NCI-H446 (cell line): ENCODE results near the gene SLC25A28.
A peak's percentile ranks its signal among the peaks of the same experiment; 100 is the strongest.
"Not testable (repeated sequence)": the region's sequence is repeated elsewhere in the genome, so short reads cannot be mapped to it uniquely, and the experiment has no call there.

Source experiments
- DNase-seq, 2 experiments: peaks; one replicate each; lab custom pipeline; 2025; lab: John Stamatoyannopoulos, UW

The SLC25A28 gene

DNA sequence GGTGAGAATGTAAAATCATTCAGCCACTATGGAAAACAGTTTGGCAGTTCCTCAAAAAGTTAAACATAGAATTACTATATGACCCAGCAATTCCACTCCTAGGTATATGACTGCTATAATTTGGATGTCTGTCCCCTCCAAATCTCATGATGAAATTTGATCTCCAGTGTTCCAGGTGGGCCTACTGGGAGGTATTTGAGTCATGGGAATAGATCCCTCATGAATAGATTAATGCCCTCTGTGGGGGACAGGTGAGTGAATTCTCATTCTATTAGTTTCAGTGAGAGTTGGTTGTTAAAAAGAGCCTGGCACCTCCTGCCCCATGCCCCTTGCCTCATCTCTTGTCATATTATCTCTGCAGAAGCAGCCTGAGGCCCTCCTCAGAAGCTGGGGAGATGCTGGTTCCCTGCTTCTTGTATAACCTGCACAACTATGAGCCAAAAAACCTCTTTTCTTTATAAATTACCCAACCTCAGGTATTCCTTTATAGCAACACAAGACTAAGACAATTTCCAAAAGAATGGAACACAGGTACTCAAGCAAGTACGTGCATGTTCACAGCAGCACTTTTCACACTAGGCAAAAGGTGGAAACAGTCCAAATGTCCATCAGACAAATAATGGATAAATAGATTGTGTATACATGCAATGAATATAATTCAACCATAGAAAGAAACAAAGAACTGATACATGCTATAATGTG is 8.8 kb upstream of the SLC25A28 start:
- no peak for DNase-seq

DNA sequence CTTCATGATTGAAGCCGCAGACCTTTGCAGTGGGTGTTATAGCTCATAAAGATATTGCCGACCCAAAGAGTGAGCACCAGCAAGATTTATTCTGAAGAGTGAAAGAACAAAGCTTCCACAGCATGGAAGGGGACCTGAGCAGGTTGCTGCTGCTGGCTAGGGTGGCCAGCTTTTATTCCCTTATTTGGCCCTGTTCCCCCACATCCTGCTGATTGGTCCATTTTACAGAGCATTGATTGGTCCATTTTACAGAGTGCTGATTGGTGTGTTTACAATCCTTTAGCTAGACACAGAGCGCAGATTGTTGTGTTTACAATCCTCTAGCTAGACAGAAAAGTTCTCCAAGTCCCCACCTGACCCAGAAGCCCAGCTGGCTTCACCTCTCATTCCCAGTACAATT is 4.9 kb upstream of the SLC25A28 start:
- not testable (repeated sequence) for DNase-seq

DNA sequence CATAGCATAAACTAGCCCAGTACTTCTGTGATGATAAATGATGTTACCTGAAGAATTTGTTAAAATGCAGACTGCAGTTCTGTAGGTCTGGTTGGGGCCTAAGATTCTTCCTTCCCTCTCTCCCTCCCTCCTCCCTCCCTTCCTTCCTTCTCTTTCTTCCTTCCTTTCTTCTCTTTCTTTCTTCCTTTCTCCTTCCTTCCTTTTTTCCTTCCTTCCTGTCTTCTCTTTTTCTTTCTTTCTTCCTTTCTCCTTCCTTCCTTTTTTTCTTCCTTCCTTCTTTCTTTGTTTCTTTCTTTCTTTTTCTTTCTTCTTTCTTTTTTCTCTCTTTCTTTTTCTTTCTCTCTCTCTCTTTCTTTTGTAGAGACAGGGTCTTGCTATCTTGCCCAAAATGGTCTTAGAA is 3.7 kb upstream of the SLC25A28 start:
- no peak for DNase-seq

DNA sequence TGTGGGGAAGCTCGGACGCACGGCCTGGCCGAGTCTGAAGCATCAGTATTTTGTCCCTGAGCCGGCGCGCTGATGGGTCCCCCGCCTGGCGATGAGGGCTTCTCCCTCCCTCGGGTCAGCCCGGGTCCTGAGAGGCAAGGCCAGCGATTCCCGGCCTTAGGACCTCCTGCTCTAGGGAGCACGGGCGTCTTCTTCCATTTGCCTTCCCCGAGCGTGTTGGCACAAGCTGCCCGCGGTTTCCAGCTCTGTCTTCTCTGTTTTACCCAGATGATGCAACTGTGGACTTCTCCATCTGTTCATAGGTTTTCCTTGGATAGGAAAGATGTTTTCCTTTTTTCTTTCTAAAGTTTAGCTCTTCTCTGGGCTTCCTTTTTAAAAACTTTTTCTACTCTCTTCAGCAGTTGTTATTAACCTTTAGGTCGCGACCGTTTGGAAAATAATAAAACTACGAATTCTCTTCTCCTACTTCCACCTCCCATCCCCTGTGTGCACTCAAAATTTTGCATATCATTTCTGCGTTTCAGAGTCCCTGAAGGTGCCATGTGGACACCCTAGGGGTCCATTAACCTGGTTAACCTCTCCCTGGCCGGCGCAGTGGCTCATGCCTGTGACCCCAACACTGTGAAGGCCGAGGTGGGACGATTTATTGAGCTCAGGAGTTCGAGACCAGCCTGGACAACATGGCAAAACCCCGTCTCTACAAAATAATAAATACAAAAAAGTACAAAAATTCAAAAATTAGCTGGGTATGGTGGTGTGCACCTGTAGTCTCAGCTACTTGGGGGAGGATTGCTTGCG is 1.4 kb upstream of the SLC25A28 start:
- DNase-seq: no peak

DNA sequence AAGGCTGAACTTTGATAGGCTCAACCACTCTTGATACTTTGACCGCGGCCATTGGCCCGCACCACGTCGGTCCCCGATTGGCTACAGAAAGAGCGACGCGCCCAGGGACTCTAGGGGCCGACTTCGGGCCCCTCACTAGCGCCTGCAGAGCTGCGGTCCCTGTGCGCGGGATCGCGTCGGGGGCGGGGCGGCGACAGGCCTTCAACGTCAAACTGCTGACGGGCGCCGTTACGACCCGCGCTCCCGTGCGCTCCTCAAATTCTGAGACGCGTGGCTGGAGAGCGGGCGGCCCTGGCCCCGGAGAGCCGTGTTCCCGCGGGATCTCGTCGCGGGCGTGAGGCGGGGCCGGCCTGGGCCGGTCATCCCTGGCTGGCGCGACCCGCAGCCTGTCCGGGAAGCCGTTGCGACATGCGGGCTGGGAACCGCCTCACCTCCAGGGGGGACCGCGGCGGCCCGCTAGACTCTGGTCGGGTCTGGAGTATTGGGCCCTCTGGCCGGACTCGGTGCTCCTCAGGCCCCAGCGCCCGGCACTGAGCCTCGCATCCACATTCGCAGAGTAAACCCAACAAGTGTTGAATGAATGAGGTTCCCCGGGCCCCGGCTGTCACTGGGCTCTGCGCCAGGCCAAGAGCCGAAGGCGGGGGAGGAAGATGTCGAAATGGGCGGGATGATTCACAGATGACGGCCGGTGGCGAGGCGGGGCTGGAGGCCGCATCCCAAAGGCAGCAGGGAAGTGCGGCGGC is 643 bp upstream of the SLC25A28 start:
- DNase-seq: peak; percentile 75 to 99

DNA sequence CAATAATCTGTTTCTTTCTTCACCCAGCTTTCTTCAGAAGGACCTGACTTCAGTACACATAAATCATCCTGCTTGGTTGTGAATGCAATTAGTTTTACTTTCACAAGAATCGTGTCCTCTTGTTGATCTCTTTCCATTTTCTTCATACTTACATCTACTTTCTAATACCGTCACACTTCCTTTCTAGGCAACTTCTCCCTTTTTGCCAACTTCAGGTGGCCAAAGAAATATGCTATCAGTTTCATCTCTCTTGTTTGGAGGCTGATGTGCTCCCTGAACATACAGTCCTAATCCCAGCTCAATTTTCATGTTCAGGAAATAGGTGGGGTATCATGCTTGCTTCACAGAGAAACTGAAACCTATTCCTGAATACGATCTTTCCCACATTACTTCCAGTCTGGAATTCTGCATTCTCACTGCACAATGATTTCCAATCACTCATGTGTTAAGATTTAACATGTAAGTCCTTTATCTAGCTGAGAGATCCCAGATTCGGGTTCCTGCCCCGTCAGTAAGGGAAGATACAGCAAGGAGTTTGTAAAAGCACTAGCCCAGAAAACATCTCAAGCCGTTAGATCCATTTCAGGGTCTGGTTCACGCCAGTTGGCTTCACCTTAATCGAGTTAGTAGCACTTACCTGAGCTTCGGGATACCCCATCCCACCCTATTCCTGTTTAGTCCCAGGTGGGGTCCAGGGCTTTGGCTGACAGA is 994 bp downstream of the SLC25A28 start:
- no peak for DNase-seq

DNA sequence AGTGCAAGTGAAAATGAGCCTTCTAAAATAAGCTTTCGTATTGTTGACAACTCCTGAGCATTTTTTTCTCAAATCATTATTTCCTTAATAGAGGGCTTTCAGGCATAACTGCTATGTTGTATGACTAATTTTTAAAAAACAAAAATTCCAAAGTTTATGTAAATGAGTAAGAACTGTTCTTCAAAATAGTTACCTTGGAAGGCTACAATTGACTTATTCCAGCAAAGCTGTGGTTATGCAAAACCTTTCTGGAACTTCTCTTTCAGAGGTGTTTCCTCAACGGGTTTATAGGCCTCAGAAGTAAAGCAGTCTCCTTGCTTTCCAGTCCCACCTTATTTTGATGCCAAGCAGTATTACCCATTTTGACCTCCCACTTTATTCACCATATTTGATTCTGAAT is 2.5 kb downstream of the SLC25A28 start:
- no peak for DNase-seq

DNA sequence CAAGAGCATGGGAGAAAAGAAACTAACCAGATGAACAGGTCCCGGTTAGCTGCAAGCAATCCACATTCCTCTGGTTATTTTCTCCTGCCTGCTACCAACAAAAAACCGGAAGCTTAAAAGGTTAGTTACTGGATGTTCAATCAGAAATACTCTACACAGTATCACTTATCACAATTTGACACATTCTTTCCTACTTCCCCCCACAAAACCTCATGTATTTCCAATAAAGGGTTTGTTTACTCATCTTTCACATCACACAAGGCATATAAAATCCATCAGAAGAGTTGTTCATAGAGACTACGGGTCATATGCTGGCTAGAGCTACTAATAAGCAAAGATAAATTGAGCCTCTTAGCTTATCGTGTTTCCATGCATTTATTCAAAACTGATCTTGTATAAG is 4.8 kb downstream of the SLC25A28 start:
- no peak for DNase-seq

DNA sequence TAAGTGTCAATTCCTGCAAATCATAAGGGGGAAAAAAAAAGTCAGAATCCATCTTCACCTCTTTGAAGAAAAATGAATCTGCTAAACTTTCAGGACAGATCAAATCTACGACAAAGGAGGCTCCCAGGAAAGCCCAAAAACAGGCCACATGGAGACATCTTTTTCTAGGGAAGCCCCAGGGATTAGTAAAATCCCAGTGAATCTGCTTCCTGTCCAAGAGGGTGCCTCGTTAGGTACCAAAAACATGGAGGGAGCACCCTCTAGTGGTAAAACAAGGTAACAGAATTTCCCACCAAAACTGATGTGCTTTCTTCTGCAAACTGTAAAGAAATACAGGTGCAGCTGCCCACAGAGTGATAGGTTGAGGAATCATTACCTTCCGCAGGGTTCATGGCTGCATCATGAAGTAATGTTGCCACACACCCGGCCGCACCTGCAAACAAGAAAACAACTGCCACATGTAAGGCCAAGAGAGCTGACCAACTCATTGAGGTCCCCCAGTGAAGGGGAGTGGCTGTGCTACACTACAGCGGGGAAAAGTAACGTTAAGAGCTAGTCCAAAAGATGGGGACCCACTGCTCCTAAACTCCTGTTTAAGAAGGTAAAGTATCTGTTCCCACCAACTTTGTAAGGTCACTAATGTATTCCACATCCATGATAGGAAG is 7.9 kb downstream of the SLC25A28 start:
- peak; percentile 0 to 54 for DNase-seq

DNA sequence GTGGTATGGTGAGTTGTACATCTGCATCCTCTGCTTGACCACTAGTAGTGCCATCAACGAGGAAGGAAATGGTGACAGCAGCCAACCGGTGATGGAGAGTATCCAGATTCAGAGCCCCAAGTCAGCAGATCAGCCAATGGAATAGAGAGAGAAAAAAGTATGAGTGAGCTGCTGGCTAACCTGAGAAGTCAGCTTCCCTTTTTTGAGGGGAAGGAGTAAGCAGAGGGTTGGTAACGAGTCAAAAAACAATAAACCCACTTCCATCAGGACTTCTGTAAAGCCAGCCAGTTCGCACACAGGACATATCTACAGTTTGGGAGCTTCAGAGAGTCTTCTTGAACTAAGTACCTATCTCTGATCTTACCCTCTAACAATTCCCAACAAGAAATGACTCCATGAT is 8.9 kb downstream of the SLC25A28 start:
- no peak for DNase-seq

DNA sequence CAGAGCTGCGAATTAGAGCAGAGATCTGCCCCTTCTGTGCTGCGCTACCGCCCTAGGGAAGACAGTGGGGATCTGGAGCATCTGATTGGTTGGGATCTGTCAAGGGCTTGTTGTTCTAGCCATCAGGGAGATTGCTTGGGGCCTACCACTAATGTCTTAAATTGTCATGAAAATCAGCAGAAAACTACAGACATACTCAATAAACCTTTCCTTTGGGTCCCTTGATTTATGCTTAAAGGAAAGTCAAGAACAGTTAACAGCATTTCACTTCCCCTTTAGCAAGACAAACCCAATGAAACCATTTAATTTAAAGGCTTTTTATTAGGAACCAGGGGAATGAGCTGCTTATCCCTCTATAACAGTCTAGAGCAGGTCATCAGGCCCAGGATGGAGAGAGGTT is 10.0 kb downstream of the SLC25A28 start:
- DNase-seq: no peak

DNA sequence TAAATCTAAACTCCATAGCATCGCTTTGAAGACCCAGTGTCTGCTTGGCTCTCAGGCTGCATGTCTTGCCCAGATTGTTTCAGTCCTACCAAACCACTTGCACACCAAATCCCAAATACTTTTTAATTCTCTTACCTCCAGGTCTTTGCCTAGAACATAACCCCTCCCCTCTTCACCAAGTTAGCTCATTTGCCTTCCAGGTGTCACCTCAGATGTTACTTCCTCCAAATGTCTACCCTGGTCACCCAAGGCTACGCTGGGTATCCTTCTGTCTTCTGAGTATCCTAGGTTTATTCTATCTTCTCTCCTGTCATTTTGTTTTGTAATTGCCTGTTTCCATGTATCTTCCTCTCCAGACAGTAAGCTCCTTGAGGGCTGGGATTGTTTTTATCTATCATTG is 11.1 kb downstream of the SLC25A28 start:
- no peak for DNase-seq

DNA sequence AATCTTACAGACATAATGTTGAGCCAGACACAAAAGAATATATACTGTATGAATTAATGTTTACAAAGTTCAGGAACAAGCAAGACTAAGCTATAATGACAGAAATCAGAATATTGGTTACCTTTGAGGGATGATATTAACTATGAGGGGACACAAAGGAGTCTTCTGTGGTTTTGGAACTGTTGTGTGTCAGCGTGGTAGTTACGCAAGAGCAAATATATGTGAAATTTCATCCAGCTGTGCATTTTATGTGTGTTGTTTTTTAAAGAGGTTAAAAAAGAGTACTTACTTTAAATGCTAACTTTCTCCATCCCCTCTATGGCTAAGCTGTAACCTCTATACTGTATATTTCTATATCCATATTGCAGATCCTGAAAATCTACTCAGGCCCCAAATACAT is 14.9 kb downstream of the SLC25A28 start:
- no peak for DNase-seq

DNA sequence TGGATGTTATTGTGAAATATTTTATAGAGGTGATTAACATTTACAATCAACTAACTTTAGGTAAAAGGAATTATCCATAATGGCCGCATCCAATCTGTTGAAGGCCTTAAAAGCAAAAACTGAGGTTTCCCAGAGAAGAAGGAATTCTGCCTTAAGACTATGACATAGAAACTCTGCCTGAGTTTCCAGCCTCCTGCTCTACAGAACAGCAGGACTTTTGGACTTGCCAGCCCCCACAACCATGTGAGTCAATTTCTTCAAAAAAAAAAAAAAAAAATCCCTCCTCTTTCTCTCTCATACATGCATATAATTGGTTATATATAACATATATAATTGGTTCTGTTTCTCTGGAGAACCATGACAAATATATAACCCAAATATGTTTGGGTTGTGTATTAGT is 15.4 kb downstream of the SLC25A28 start:
- no peak for DNase-seq

DNA sequence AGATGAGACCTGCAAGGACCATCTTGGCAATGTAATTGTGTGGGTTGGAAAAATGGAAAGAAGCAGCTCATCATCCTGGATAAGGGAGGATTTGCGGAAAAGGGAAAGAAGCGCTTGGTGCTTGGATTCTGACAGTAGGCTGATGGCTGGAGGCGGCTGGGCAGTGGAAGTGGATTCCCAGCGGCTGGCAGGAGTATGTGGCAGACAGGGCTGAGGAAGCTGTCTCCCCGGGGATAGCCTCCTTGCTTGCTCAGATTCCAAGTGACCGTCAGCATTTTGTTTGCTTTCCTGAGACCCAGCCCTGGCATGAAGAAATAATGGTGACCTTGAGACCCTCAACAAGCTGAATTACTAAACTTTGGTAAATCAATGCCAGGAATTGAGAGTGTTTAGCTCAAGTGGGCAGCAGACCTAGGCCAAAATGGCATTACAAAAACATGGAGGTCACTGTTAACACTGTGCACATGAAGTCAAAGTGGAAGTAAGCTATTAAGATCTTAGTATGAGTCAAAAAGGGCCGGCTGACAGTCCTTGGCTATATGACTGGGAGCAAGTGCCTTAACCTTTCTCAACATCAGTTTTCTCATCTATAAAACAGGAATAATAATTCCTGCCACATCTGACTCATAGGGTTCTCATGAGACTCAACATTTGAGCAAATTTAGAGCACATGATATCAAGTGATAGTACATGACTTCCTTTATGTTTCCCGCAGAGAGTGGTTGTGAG is 21.3 kb downstream of the SLC25A28 start:
- DNase-seq: no peak

DNA sequence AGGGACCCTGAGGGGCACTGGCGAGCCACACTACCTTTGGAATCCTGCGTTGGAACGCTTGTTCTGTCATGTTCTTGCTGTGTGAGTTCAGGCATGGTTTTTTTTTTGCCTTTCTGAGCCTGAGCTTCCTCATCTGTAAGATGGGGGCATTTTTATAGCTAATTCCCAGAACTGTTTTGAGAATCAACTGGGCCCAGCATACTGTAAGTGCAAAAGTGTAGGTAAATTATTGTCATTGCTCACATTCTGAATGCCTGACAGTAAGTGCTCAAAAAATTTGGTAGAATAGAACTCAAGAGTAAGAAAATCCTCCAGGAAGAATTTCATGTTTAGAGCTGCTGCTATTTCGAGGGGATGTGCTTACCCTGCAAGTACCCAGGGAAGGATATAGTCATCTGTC is 22.2 kb downstream of the SLC25A28 start:
- no peak for DNase-seq

DNA sequence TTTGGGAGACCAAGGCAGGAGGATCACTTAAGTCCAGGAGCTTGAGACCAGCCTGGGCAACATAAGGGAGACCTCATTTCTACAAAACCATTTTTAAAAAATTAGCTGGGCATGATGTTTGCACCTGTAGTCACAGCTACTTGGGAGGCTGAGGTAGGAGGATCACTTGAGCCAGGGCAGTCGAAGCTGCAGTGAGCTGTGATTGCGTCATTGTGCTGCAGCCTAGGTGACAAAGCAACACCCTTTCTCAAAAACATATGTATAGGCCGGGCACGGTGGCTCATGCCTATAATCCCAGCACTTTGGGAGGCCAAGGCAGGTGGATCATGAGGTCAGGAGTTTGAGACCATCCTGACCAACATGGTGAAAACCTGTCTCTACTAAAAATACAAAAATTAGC is 23.5 kb downstream of the SLC25A28 start:
- not testable (repeated sequence) for DNase-seq

DNA sequence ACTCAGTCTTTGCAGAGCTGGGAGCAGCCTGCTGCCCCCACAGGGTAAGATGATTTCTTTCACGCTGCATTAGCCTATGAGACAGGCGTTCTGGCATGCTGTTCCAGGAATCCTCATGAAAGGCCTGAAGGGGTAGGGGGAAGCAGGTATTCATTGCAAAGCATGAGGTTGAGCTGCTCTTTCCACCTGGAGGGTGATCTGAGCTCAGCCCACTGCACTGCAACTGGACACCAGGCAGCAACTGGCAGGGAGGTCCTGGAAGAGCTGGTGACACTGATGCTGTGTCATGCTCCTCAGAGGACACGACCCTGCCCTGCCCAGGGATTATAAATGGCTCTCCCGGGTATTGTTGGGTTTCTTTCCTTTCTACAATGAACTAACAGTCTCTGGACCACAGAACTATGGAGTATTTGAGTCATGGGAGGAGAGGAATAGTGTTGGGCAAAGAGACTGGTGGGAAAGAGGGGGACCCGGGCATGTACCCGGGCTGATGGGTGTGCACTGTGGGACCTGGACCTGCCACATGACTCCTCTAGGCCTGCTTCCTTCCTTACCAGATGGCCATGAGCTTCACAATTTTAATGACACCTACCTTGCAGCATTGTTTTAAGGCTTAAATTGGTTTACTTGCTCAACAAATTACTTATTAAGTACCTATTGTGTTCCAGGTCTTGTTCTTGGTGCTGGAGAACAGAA is 24.3 kb downstream of the SLC25A28 start:
- no peak for DNase-seq

DNA sequence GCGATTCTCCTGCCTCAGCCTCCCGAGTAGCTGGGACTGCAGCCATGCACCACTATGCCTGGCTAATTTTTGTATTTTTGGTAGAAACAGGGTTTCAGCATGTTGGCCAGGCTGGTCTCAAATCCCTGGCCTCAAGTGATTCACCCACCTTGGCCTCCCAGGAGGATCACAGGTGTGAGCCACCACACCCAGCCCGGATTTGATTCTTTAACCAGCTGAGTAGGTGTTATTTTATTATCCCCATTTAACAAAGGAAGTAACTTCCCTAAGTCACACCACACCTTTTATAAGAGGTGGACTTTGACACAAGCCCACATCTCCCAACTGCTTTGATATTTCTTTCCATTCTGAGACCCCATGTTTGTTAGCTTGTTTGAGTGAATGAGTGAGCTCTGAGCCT is 25.0 kb downstream of the SLC25A28 start:
- no peak for DNase-seq

DNA sequence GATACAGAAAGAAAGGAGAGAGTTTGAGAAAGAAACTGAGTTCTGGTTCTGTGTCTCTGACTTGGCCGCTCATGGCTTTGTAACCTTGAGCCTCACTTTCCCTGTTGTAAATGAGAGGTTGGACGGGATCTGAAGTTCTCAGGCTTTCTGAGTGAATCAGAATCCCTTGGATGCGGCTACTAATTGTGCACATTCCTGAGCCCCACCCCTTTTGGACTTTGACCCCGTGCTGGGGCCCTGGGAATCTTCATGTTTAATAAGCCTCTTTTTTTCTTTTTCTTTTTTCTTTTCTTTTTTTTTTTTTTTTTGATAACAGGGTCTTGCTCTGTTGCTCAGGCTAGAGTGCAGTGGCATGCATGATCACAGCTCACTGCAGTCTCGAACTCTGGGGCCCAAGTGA is 26.9 kb downstream of the SLC25A28 start:
- DNase-seq: no peak
